Liver (tissue), 9 donors: ENCODE results near the gene GRIFIN. TPM values are rescaled to one million over a fixed set of nuclear protein-coding genes. Genes with fewer than 3 reads are reported as not detected.

Source experiments
- DNase-seq: peaks from one replicate; pipeline ENCODE4 v3.0.0-alpha.2; 2017; ENCODE audit warnings: low spot score
- H3K27ac ChIP-seq, 2 donors: one replicate each; pipeline ENCODE4 v1.7.0; 2013; ENCODE audit warnings: inconsistent platforms in 2 of 2, low read length in 2 of 2, control low read depth in 1 of 2, low read depth in 1 of 2, mild to moderate bottlenecking in 1 of 2
- H3K27me3 ChIP-seq, 4 donors: one replicate each; pipeline versions ENCODE4 v1.6.1 to v1.7.0; 2013; ENCODE audit warnings: low read length in 3 of 4, inconsistent platforms in 1 of 4, mild to moderate bottlenecking in 1 of 4, moderate library complexity in 1 of 4; ENCODE audit not compliant: control insufficient read depth in 4 of 4, insufficient read depth in 4 of 4
- H3K36me3 ChIP-seq, 4 donors: one replicate each; pipeline versions ENCODE4 v1.6.1 to v1.7.0; 2013; ENCODE audit warnings: low read length in 3 of 4, mild to moderate bottlenecking in 3 of 4, low read depth in 1 of 4, moderate library complexity in 1 of 4; ENCODE audit not compliant: control insufficient read depth in 4 of 4, insufficient read depth in 3 of 4
- H3K4me1 ChIP-seq, 4 donors: one replicate each; pipeline versions ENCODE4 v1.6.1 to v1.7.0; 2013; ENCODE audit warnings: low read length in 3 of 4, mild to moderate bottlenecking in 3 of 4, moderate library complexity in 1 of 4; ENCODE audit not compliant: control insufficient read depth in 4 of 4, insufficient read depth in 4 of 4
- H3K4me3 ChIP-seq, 3 donors: one replicate each; pipeline versions ENCODE4 v1.6.1 to v1.7.0; 2013; ENCODE audit warnings: low read length in 3 of 3, control low read depth in 1 of 3, low read depth in 1 of 3, mild to moderate bottlenecking in 1 of 3
- H3K9ac ChIP-seq, 2 donors: one replicate each; pipeline ENCODE4 v1.7.0; 2013; ENCODE audit warnings: low read length in 2 of 2, mild to moderate bottlenecking in 2 of 2, moderate library complexity in 2 of 2, control low read depth in 1 of 2, low read depth in 1 of 2
- H3K9me3 ChIP-seq, 4 donors: one replicate each; pipeline versions ENCODE4 v1.6.1 to v1.7.0; 2013; ENCODE audit warnings: low read length in 3 of 4; ENCODE audit not compliant: control insufficient read depth in 4 of 4
- ATF3 ChIP-seq: IDR thresholded peaks from 2 replicates; pipeline ENCODE4 v1.6.1; 2016; ENCODE audit warnings: antibody characterized with exemption
- EGR1 ChIP-seq, 2 donors: IDR thresholded peaks; 2 replicates each; pipeline ENCODE4 v1.6.1; 2016 to 2018; ENCODE audit warnings: antibody characterized with exemption in 2 of 2, low read depth in 2 of 2
- FOXA1 ChIP-seq: IDR thresholded peaks from 2 replicates; pipeline ENCODE4 v1.6.1; 2016; ENCODE audit warnings: antibody characterized with exemption
- FOXA2 ChIP-seq: IDR thresholded peaks from 2 replicates; pipeline ENCODE4 v1.6.1; 2016; ENCODE audit warnings: antibody characterized with exemption
- GABPA ChIP-seq, 2 donors: IDR thresholded peaks in 1 of 2; conservative IDR thresholded peaks in 1 of 2; 2 replicates each; pipeline ENCODE4 v1.6.1; 2016; ENCODE audit warnings: antibody characterized with exemption in 2 of 2, mild to moderate bottlenecking in 1 of 2, moderate library complexity in 1 of 2
- HNF4A ChIP-seq, 2 donors: conservative IDR thresholded peaks; 2 replicates each; pipeline ENCODE4 v1.6.1; 2016; ENCODE audit warnings: antibody characterized with exemption in 2 of 2, mild to moderate bottlenecking in 2 of 2
- HNF4G ChIP-seq: IDR thresholded peaks from 2 replicates; pipeline ENCODE4 v1.6.1; 2016; ENCODE audit warnings: antibody characterized with exemption
- JUND ChIP-seq, 2 donors: IDR thresholded peaks; 2 replicates each; pipeline ENCODE4 v1.6.1; 2016; ENCODE audit warnings: antibody characterized with exemption in 2 of 2
- NR2F2 ChIP-seq: IDR thresholded peaks from 2 replicates; pipeline ENCODE4 v1.6.1; 2016; ENCODE audit warnings: antibody characterized with exemption
- RAD21 ChIP-seq, 2 donors: IDR thresholded peaks; 2 replicates each; pipeline ENCODE4 v1.6.1; 2016; ENCODE audit warnings: antibody characterized with exemption in 2 of 2, mild to moderate bottlenecking in 2 of 2
- RXRA ChIP-seq, 2 donors: IDR thresholded peaks; 2 replicates each; pipeline ENCODE4 v1.6.1; 2017 to 2018; ENCODE audit warnings: antibody characterized with exemption in 2 of 2, mild to moderate bottlenecking in 1 of 2
- SP1 ChIP-seq: IDR thresholded peaks from 2 replicates; pipeline ENCODE4 v1.6.1; 2018; ENCODE audit warnings: antibody characterized with exemption, mild to moderate bottlenecking
- TAF1 ChIP-seq: conservative IDR thresholded peaks from 2 replicates; pipeline ENCODE4 v1.6.1; 2016; ENCODE audit warnings: antibody characterized with exemption, mild to moderate bottlenecking
- YY1 ChIP-seq: IDR thresholded peaks from 2 replicates; pipeline ENCODE4 v1.6.1; 2016; ENCODE audit warnings: antibody characterized with exemption, mild to moderate bottlenecking
- WGBS: extraction: QIAGEN DNeasy Blood & Tissue Kit; methylation state at CpG from one replicate; pipeline ENCODE4 v1.1.7; 2013; 5-methylcytosine and 5-hydroxymethylcytosine counted together
- polyA plus RNA-seq, 2 donors: library from polyadenylated mRNA; stranded (reverse) in 1 of 2; unstranded in 1 of 2; fragments of 200-250 nt in 1 of 2; fragments of >200 nt in 1 of 2; fragmentation: Nextera tagmentation in 1 of 2; extraction: Ambion mirVana in 1 of 2; gene quantifications; one replicate each; pipeline versions ENCODE4 v1.2.1 to v1.2.3, GENCODE V29; 2013 to 2015
- total RNA-seq, 2 donors: library from RNA; depleted of rRNA; stranded (reverse); fragments of >200 nt; gene quantifications; one replicate each; pipeline ENCODE4 v1.2.3, GENCODE V29; 2014
- TF ChIP-seq, protein P1 (sequence below): IDR thresholded peaks from 2 replicates; pipeline ENCODE4 v1.6.1; 2016; ENCODE audit warnings: antibody characterized with exemption
- TF ChIP-seq, protein P2 (sequence below): IDR thresholded peaks from 2 replicates; pipeline ENCODE4 v1.6.1; 2016; ENCODE audit warnings: antibody characterized with exemption, mild to moderate bottlenecking
- TF ChIP-seq, protein P3 (sequence below): IDR thresholded peaks from 2 replicates; pipeline ENCODE4 v1.6.1; 2016; ENCODE audit warnings: antibody characterized with exemption
- TF ChIP-seq, protein P4 (sequence below): fragments of 150-350 bp; IDR thresholded peaks from 2 replicates; pipeline ENCODE4 v1.5.1; 2017; ENCODE audit warnings: improper control_type of control experiment, low read depth, low read length; ENCODE audit not compliant: missing input control
- donor health status: healthy.
- donor health status: healthy.
- donor health status: healthy.
- donor health status: healthy.
- donor health status: healthy.

The GRIFIN gene
- total and polyA plus RNA-seq, 4 donors, result not detected

DNA sequence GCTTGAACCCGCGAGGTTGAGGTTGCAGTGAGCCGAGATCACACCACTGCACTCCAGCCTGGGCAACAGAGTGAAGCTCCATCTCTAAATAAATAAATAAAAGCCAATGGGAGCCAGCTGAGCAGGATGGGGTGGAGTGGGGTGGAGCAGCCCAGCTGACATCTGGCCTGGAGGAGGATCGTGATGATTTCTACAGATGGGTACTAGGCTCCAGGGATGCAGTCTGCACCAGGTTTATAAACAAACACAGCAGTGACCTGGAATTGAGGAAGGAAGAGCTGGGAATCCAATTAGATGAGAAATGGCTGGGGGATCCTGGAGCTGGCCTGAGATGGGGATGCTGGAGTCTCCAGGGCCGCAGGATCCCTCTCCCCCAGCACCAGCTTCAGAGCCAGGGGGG lies 7.3 kb upstream of the GRIFIN start:
- 72% methylated on average over 5 of the region's 5 CpGs for WGBS
- no peaks in the 10 kb centered on the region for H3K27me3 ChIP-seq
- DNase-seq, result no peak

DNA sequence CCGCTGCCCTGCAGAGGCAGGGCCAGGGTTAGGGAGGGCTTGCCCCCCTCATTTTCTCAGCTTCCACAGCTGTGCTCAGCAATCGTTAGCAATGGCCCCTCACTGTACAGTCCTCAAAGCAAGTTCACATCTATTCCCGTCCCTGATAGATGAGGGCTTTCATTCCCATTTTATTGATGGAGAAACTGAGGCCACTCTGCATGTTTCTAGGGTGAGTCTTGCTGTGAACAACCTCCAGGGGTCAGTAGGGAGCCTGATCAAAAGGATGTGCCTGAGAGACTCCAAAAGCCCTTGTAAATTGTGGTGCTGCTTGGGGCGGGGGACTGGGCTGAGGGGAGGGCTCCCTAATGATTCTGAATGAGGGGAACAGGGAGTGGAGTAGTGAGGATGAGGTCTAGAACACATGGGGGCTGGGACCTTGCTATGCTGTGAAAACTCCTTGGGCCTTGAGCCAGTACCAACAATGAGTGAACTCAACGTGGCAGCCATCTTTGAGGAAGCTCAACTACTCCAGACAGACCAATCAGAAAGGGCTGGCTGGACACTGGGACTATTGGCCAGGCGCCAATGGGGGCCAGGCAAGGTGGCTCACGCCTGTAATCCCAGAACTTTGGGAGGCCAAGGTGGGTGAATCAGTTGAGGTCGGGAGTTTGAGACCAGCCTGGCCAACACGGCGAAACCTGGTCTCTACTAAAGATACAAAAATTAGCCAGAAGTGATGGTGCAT lies 6.7 kb upstream of the GRIFIN start:
- no peak for DNase-seq
- no peak overlapping the region for H3K9ac ChIP-seq
- H3K36me3 ChIP-seq, result no peaks in the 10 kb centered on the region
- WGBS, result 89% methylated on average over 10 of the region's 10 CpGs
- H3K27ac ChIP-seq, result no peak overlapping the region
- H3K4me3 ChIP-seq, result no peak overlapping the region
- H3K27me3 ChIP-seq, result no peaks in the 10 kb centered on the region
- peaks cover 0 to 10% (median 6%) of the 10 kb centered on the region in 4 donors for H3K4me1 ChIP-seq
- peaks cover 0 to 10% (median 3%) of the 10 kb centered on the region in 4 donors for H3K9me3 ChIP-seq
- TF ChIP-seq, protein P1, sequence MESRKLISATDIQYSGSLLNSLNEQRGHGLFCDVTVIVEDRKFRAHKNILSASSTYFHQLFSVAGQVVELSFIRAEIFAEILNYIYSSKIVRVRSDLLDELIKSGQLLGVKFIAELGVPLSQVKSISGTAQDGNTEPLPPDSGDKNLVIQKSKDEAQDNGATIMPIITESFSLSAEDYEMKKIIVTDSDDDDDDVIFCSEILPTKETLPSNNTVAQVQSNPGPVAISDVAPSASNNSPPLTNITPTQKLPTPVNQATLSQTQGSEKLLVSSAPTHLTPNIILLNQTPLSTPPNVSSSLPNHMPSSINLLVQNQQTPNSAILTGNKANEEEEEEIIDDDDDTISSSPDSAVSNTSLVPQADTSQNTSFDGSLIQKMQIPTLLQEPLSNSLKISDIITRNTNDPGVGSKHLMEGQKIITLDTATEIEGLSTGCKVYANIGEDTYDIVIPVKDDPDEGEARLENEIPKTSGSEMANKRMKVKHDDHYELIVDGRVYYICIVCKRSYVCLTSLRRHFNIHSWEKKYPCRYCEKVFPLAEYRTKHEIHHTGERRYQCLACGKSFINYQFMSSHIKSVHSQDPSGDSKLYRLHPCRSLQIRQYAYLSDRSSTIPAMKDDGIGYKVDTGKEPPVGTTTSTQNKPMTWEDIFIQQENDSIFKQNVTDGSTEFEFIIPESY, result no peak
- TF ChIP-seq HNF4G (no peak), ATF3 (no peak), FOXA1 (no peak), GABPA (IDR thresholded peaks at IDR 0.05 in 1 of 2, conservative IDR thresholded peaks at IDR 0.05 in 1 of 2) (no peak), FOXA2 (no peak), EGR1 (IDR thresholded peaks at IDR 0.05; ENCODE audit: low read depth in 2 of 2) (no peak), JUND (IDR thresholded peaks at IDR 0.05) (no peak), RXRA (IDR thresholded peaks at IDR 0.05) (no peak), YY1 (no peak), SP1 (no peak), NR2F2 (no peak), HNF4A (conservative IDR thresholded peaks at IDR 0.05) (no peak), RAD21 (IDR thresholded peaks at IDR 0.05) (no peak), TAF1 (no peak)
- TF ChIP-seq, protein P2, sequence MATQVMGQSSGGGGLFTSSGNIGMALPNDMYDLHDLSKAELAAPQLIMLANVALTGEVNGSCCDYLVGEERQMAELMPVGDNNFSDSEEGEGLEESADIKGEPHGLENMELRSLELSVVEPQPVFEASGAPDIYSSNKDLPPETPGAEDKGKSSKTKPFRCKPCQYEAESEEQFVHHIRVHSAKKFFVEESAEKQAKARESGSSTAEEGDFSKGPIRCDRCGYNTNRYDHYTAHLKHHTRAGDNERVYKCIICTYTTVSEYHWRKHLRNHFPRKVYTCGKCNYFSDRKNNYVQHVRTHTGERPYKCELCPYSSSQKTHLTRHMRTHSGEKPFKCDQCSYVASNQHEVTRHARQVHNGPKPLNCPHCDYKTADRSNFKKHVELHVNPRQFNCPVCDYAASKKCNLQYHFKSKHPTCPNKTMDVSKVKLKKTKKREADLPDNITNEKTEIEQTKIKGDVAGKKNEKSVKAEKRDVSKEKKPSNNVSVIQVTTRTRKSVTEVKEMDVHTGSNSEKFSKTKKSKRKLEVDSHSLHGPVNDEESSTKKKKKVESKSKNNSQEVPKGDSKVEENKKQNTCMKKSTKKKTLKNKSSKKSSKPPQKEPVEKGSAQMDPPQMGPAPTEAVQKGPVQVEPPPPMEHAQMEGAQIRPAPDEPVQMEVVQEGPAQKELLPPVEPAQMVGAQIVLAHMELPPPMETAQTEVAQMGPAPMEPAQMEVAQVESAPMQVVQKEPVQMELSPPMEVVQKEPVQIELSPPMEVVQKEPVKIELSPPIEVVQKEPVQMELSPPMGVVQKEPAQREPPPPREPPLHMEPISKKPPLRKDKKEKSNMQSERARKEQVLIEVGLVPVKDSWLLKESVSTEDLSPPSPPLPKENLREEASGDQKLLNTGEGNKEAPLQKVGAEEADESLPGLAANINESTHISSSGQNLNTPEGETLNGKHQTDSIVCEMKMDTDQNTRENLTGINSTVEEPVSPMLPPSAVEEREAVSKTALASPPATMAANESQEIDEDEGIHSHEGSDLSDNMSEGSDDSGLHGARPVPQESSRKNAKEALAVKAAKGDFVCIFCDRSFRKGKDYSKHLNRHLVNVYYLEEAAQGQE, result no peak
- TF ChIP-seq, protein P3, sequence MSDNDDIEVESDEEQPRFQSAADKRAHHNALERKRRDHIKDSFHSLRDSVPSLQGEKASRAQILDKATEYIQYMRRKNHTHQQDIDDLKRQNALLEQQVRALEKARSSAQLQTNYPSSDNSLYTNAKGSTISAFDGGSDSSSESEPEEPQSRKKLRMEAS, result no peak
- TF ChIP-seq, protein P4, sequence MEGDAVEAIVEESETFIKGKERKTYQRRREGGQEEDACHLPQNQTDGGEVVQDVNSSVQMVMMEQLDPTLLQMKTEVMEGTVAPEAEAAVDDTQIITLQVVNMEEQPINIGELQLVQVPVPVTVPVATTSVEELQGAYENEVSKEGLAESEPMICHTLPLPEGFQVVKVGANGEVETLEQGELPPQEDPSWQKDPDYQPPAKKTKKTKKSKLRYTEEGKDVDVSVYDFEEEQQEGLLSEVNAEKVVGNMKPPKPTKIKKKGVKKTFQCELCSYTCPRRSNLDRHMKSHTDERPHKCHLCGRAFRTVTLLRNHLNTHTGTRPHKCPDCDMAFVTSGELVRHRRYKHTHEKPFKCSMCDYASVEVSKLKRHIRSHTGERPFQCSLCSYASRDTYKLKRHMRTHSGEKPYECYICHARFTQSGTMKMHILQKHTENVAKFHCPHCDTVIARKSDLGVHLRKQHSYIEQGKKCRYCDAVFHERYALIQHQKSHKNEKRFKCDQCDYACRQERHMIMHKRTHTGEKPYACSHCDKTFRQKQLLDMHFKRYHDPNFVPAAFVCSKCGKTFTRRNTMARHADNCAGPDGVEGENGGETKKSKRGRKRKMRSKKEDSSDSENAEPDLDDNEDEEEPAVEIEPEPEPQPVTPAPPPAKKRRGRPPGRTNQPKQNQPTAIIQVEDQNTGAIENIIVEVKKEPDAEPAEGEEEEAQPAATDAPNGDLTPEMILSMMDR, result no peak

More for the DNA sequence above, 7.3 kb upstream of the GRIFIN start:
- TF ChIP-seq SP1 (no peak), RXRA (IDR thresholded peaks at IDR 0.05) (no peak)
- TF ChIP-seq, protein P2, result no peak
- Histone ChIP-seq H3K9me3 (peaks cover 0 to 10% (median 3%) of the 10 kb centered on the region in 4 donors), H3K36me3 (no peaks in the 10 kb centered on the region), H3K4me3 (no peak overlapping the region), H3K9ac (no peak overlapping the region), H3K27ac (no peak overlapping the region), H3K4me1 (peaks cover 0 to 6% (median 2%) of the 10 kb centered on the region in 4 donors)
